GM12892 (cell line): ENCODE data around the gene DAB1.

Experiments
- POLR2A ChIP-seq: IDR thresholded peaks from 2 replicates; pipeline ENCODE4 v1.6.1; 2011; ENCODE audit warnings: low read depth, low read length, control low read depth
- POLR2AphosphoS5 ChIP-seq: IDR thresholded peaks from 2 replicates; pipeline ENCODE4 v1.6.1; 2011; ENCODE audit warnings: low read depth, low read length, control low read depth

DNA sequence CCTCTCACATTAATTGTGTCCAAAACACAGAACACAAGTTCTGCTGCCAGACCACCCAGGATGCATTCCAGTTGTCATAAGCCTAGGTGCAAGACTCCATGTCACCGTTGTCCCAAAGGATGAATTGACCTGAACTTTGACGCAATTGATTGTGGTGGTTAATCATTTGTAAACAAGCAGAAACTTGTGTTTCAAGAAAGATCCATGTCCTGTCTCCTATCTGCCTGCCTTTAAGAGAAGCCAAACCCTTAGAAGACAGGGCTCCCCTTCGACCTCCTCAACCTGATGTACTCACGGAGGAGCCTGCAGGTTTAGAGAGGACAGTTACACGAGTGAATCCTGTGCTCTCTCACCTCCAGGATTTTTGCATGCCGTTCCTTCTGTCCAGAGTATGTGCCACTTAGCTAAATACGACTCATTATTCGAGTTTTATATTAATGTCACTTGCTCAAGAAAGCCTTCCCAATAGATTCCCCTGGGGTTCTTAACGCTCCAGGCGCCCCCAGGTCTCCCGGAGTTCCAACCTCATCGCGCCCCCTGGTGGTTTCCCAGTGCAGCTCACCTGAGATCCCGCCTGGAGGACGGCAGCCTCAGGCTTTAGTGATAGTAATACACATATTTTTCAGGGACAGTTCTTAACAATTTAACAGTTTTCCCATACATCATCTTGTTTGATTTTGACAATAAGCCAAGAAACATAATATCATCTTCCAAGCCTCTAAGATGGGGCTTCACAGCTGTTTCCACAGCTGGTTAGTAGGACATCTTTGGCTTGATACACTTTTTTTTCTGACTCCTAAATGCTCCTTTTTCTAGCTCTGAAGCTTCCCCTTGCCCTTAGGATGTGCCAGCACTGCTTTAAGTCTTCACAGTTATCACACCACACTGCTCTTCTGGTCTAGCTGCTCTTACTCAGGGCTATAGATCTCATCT, 455.7 kb downstream of the DAB1 start:
- no peak for TF ChIP-seq POLR2AphosphoS5
- TF ChIP-seq POLR2A = no peak
